Left lung (tissue), 10 donors: ENCODE measurements around the gene COL25A1. TPM values are rescaled to one million over a fixed set of nuclear protein-coding genes. Genes with fewer than 3 reads are reported as not detected.

ENCODE experiments used
- ATAC-seq: fragments of 200-7000 bp; cut with Tn5 transposase; one replicate; pipeline ENCODE4 v1.9.1; 2020; ENCODE audit warnings: moderate library complexity
- DNase-seq, 4 donors: peaks; one replicate each; pipeline ENCODE4 v3.0.0-alpha.2; 2013 to 2020
- H3K27ac ChIP-seq, 2 donors: fragments of 200-600 bp; sonication (generic) in 1 of 2; one replicate each; pipeline versions ENCODE4 v1.5.0 to v1.8.0; 2020 to 2021
- H3K27me3 ChIP-seq, 2 donors: fragments of 200-600 bp; sonication (generic) in 1 of 2; one replicate each; pipeline versions ENCODE4 v1.5.0 to v1.8.0; 2020 to 2021
- H3K36me3 ChIP-seq, 2 donors: fragments of 200-600 bp; sonication (generic) in 1 of 2; one replicate each; pipeline versions ENCODE4 v1.5.0 to v1.8.0; 2020 to 2021
- H3K4me1 ChIP-seq, 2 donors: fragments of 200-600 bp; one replicate each; pipeline ENCODE4 v1.8.0; 2021
- H3K4me3 ChIP-seq, 2 donors: fragments of 200-600 bp; sonication (generic) in 1 of 2; one replicate each; pipeline versions ENCODE4 v1.5.0 to v1.8.0; 2020 to 2021; ENCODE audit warnings: mild to moderate bottlenecking in 1 of 2
- H3K9me3 ChIP-seq, 2 donors: fragments of 200-600 bp; sonication (generic) in 1 of 2; one replicate each; pipeline versions ENCODE4 v1.5.0 to v1.8.0; 2020 to 2021
- CTCF ChIP-seq, 2 donors: fragments of 200-600 bp; sonication (generic) in 1 of 2; IDR thresholded peaks; one replicate each; pipeline versions ENCODE4 v1.5.0 to v1.8.0; 2021; ENCODE audit warnings: antibody characterized with exemption in 2 of 2
- intact Hi-C, 2 donors: fragments of 100-400 bp; cut with DNase I; formaldehyde crosslinking; loops; one replicate each; pipeline versions ENCODE4 v1.11.2 to v1.14.2; 2022
- polyA plus RNA-seq, 6 donors: library from polyadenylated mRNA; unstranded; fragments of 120-200 nt; gene quantifications; one replicate each; pipeline ENCODE4 v1.2.1, GENCODE V29; 2013; ENCODE audit not compliant: insufficient read length in 6 of 6
- total RNA-seq, 2 donors: library from RNA; stranded (reverse); fragmentation: NEBNext Ultra II Directional; extraction: Animal tissue kit (Norgen Biotek cat#: 25700); gene quantifications; one replicate each; pipeline ENCODE4 v1.2.1, GENCODE V29; 2021
- donor health status: DM: no; HTN: yes; CAD: no.
- donor health status: DM: no; HTN: no; CAD: no.

COL25A1 gene
- total and polyA plus RNA-seq, 8 donors, result 0.13 to 1.8 (median 1.4) TPM

- TF ChIP-seq CTCF (IDR thresholded peaks at IDR 0.05), result no peak
- H3K9me3 ChIP-seq, result peaks cover 0 to 16% of the 10 kb centered on the region in 2 donors
- H3K27ac ChIP-seq, result no peak overlapping the region
- no peak overlapping the region for H3K4me3 ChIP-seq
- ATAC-seq, result no peak
- no peaks in the 10 kb centered on the region for H3K4me1 ChIP-seq
- DNase-seq, result no peak
- no peaks in the 10 kb centered on the region for H3K36me3 ChIP-seq
- no peaks in the 10 kb centered on the region for H3K27me3 ChIP-seq
- intact Hi-C loops, result no loop called here
Observed at GRCh38 chr4:109327641-109328040, 25.2 kb upstream of the COL25A1 start.

- intact Hi-C loops, result no loop called here
- Histone ChIP-seq H3K9me3 (peaks cover 0 to 28% of the 10 kb centered on the region in 2 donors), H3K27ac (no peak overlapping the region), H3K27me3 (no peaks in the 10 kb centered on the region), H3K36me3 (no peaks in the 10 kb centered on the region), H3K4me1 (no peaks in the 10 kb centered on the region), H3K4me3 (no peak overlapping the region)
- no peak for TF ChIP-seq CTCF (IDR thresholded peaks at IDR 0.05)
- DNase-seq (no peak), ATAC-seq (no peak)
Observed at GRCh38 chr4:109325698-109326097, 23.2 kb upstream of the COL25A1 start.

- Histone ChIP-seq H3K36me3 (no peaks in the 10 kb centered on the region), H3K4me3 (no peak overlapping the region), H3K27me3 (no peaks in the 10 kb centered on the region), H3K4me1 (no peaks in the 10 kb centered on the region), H3K27ac (no peak overlapping the region), H3K9me3 (peaks cover 0 to 33% of the 10 kb centered on the region in 2 donors)
- intact Hi-C loops, result no loop called here
- no peak for ATAC-seq
- TF ChIP-seq CTCF (IDR thresholded peaks at IDR 0.05), result no peak
- no peak for DNase-seq
Observed at GRCh38 chr4:109323348-109323747, 20.9 kb upstream of the COL25A1 start.

GRCh38 chr4:109321232-109321631 lies 18.8 kb upstream of the COL25A1 start:
- Histone ChIP-seq H3K27me3 (no peaks in the 10 kb centered on the region), H3K4me3 (no peak overlapping the region), H3K36me3 (no peaks in the 10 kb centered on the region), H3K9me3 (peaks cover 0 to 33% of the 10 kb centered on the region in 2 donors), H3K4me1 (no peaks in the 10 kb centered on the region), H3K27ac (no peak overlapping the region)
- intact Hi-C loops, result no loop called here
- no peak for DNase-seq
- TF ChIP-seq CTCF (IDR thresholded peaks at IDR 0.05), result no peak
- ATAC-seq, result no peak

- H3K27ac ChIP-seq, result no peak overlapping the region
- no peak for TF ChIP-seq CTCF (IDR thresholded peaks at IDR 0.05)
- no peaks in the 10 kb centered on the region for H3K4me1 ChIP-seq
- ATAC-seq (no peak), DNase-seq (no peak)
- H3K9me3 ChIP-seq, result peaks cover 0 to 33% of the 10 kb centered on the region in 2 donors
- intact Hi-C loops, result no loop called here
- no peaks in the 10 kb centered on the region for H3K36me3 ChIP-seq
- H3K4me3 ChIP-seq, result no peak overlapping the region
- H3K27me3 ChIP-seq, result no peaks in the 10 kb centered on the region
Observed at GRCh38 chr4:109319684-109320083, 17.2 kb upstream of the COL25A1 start.
